Peyer's patch (tissue), 4 donors: ENCODE results near the gene BICD1. TPM values are rescaled to one million over a fixed set of nuclear protein-coding genes. Genes with fewer than 3 reads are reported as not detected.

Source experiments
- DNase-seq, 3 donors: peaks; one replicate each; pipeline ENCODE4 v3.0.0-alpha.2; 2017 to 2019
- H3K27ac ChIP-seq, 4 donors: fragments of 200-600 bp; sonication (generic); one replicate each; pipeline ENCODE4 v1.5.1; 2016 to 2019
- H3K27me3 ChIP-seq, 2 donors: fragments of 200-600 bp; sonication (generic); one replicate each; pipeline ENCODE4 v1.5.1; 2019
- H3K36me3 ChIP-seq, 3 donors: fragments of 200-600 bp; sonication (generic); one replicate each; pipeline ENCODE4 v1.5.1; 2016 to 2019
- H3K4me1 ChIP-seq, 4 donors: fragments of 200-600 bp; sonication (generic); one replicate each; pipeline ENCODE4 v1.5.1; 2016 to 2019
- H3K4me3 ChIP-seq, 4 donors: fragments of 200-600 bp; sonication (generic); 1 replicate in 3 of 4; 2 replicates in 1 of 4; pipeline ENCODE4 v1.5.1; 2016 to 2019; ENCODE audit warnings: mild to moderate bottlenecking in 1 of 4
- H3K9me3 ChIP-seq, 4 donors: fragments of 200-600 bp; sonication (generic); one replicate each; pipeline ENCODE4 v1.5.1; 2016 to 2019; ENCODE audit warnings: mild to moderate bottlenecking in 1 of 4
- CTCF ChIP-seq, 6 experiments: fragments of 450-650 bp in 4 of 6; fragments of 200-600 bp in 2 of 6; sonication (generic) in 1 of 6; IDR thresholded peaks; one replicate each; pipeline ENCODE4 v1.5.1; 2017 to 2019; ENCODE audit warnings: antibody characterized with exemption in 6 of 6, mild to moderate bottlenecking in 3 of 6, moderate library complexity in 1 of 6
- POLR2A ChIP-seq, 2 donors: fragments of 450-650 bp; IDR thresholded peaks; one replicate each; pipeline ENCODE4 v1.5.1; 2017; ENCODE audit warnings: antibody characterized with exemption in 2 of 2, mild to moderate bottlenecking in 2 of 2, moderate library complexity in 2 of 2
- total RNA-seq, 4 donors: library from RNA; depleted of rRNA; stranded (reverse); fragments of >200 nt; gene quantifications; one replicate each; pipeline ENCODE4 v1.1.0, GENCODE V29; 2016

Gene BICD1
- total RNA-seq, 4 donors from 2014 or later, result 3.5 to 39.6 (median 10.5) TPM

GRCh38 chr12:32366714-32367113 lies 260.1 kb downstream of the BICD1 start:
- H3K27ac ChIP-seq, result no peak overlapping the region
- no peak for DNase-seq
- TF ChIP-seq CTCF (IDR thresholded peaks at IDR 0.05) (no peak), POLR2A (IDR thresholded peaks at IDR 0.05) (no peak)

GRCh38 chr12:32367381-32367780 lies 260.7 kb downstream of the BICD1 start:
- Histone ChIP-seq H3K27me3 (no peaks in the 10 kb centered on the region), H3K27ac (no peak overlapping the region), H3K4me3 (no peak overlapping the region), H3K9me3 (no peaks in the 10 kb centered on the region), H3K4me1 (peaks cover 0 to 4% (median 0%) of the 10 kb centered on the region in 4 donors), H3K36me3 (no peaks in the 10 kb centered on the region)
- TF ChIP-seq CTCF (IDR thresholded peaks at IDR 0.05), result no peak
- TF ChIP-seq POLR2A (IDR thresholded peaks at IDR 0.05), result no peak
- no peak for DNase-seq

More at GRCh38 chr12:32366714-32367113, 260.1 kb downstream of the BICD1 start:
- Histone ChIP-seq H3K4me3 (no peak overlapping the region), H3K27me3 (no peaks in the 10 kb centered on the region), H3K36me3 (no peaks in the 10 kb centered on the region), H3K4me1 (peaks cover 0 to 4% (median 0%) of the 10 kb centered on the region in 4 donors), H3K9me3 (no peaks in the 10 kb centered on the region)

DNA sequence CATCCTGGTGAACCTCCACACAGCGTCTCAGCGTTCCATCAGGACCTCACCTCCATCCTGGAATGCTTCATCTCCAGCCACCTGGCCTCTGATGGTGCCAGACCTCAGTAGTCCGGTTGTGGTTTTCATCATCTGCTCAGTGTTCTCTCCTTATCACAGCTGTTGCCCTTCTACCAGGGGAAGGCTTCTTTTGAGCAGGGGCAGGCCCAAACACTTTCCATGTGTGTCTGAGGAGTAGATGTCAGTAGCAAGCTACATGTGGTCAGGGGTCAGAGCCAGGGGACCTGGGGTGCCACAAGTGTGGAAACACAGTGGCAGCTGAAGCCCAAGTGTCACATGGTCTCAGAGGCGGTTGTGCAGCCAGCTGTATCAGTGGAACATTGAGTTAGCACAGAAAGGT lies 262.6 kb downstream of the BICD1 start:
- Histone ChIP-seq H3K4me1 (peaks cover 0 to 4% (median 0%) of the 10 kb centered on the region in 4 donors), H3K9me3 (no peaks in the 10 kb centered on the region), H3K36me3 (no peaks in the 10 kb centered on the region), H3K27ac (no peak overlapping the region), H3K4me3 (no peak overlapping the region), H3K27me3 (no peaks in the 10 kb centered on the region)
- TF ChIP-seq POLR2A (IDR thresholded peaks at IDR 0.05) (no peak), CTCF (IDR thresholded peaks at IDR 0.05) (no peak)
- DNase-seq, result no peak

- Histone ChIP-seq H3K36me3 (no peaks in the 10 kb centered on the region), H3K4me3 (no peak overlapping the region), H3K27ac (no peak overlapping the region), H3K27me3 (no peaks in the 10 kb centered on the region), H3K4me1 (no peaks in the 10 kb centered on the region), H3K9me3 (no peaks in the 10 kb centered on the region)
- no peak for DNase-seq
- TF ChIP-seq CTCF (IDR thresholded peaks at IDR 0.05) (no peak), POLR2A (IDR thresholded peaks at IDR 0.05) (no peak)
Observed at GRCh38 chr12:32377344-32378055, 270.9 kb downstream of the BICD1 start.

DNA sequence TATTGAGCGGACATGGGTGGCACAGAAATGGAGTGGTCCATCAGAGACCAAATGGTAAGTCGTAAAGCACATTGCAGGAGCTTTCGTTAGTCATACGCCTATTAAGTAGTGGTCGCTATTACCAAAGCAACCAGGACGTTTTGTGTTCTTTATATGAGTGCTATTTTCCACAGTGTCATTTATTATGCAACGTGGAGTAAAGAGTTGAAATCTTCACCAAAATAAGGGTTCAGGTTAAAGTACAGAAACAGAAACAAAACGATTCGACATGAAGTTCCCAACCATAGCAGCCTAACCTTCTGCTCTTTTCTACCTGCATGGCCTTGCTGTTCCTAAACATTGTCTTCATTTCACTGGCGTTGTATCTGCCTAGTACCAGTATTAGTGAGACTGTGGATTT lies 272.6 kb downstream of the BICD1 start:
- Histone ChIP-seq H3K27ac (no peak overlapping the region), H3K4me3 (no peak overlapping the region), H3K36me3 (no peaks in the 10 kb centered on the region), H3K27me3 (no peaks in the 10 kb centered on the region), H3K9me3 (no peaks in the 10 kb centered on the region), H3K4me1 (no peaks in the 10 kb centered on the region)
- TF ChIP-seq CTCF (IDR thresholded peaks at IDR 0.05), result no peak
- no peak for TF ChIP-seq POLR2A (IDR thresholded peaks at IDR 0.05)
- DNase-seq, result no peak
